Measurements from ENCODE around the gene SMC3.
"Not testable (repeated sequence)": the region's sequence is repeated elsewhere in the genome, so short reads cannot be mapped to it uniquely, and the experiment has no call there.

Gene SMC3

GRCh38 chr10:110591760-110592159, 24.3 kb downstream of the SMC3 start:
- DNase-seq: no peak

GRCh38 chr10:110597476-110597875, 30.0 kb downstream of the SMC3 start:
- no peak for DNase-seq

- DNase-seq: no peak
Measured at GRCh38 chr10:110600487-110601101, 33.1 kb downstream of the SMC3 start.

- DNase-seq: no peak
Measured at GRCh38 chr10:110601581-110601980, 34.1 kb downstream of the SMC3 start.

GRCh38 chr10:110608087-110608486, 40.6 kb downstream of the SMC3 start:
- DNase-seq: no peak

GRCh38 chr10:110609605-110610004, 42.1 kb downstream of the SMC3 start:
- no peak for DNase-seq

- DNase-seq: peak; percentile 50
Measured at GRCh38 chr10:110610308-110610774, 42.8 kb downstream of the SMC3 start.

- not testable (repeated sequence) for DNase-seq
Measured at GRCh38 chr10:110610781-110611180, 43.3 kb downstream of the SMC3 start.

- no peak for DNase-seq
Measured at GRCh38 chr10:110612087-110612486, 44.6 kb downstream of the SMC3 start.

- no peak for DNase-seq
Measured at GRCh38 chr10:110612629-110613028, 45.1 kb downstream of the SMC3 start.

GRCh38 chr10:110613341-110613995, 46.0 kb downstream of the SMC3 start:
- no peak for DNase-seq

GRCh38 chr10:110613996-110614495, 46.6 kb downstream of the SMC3 start:
- no peak for DNase-seq

GRCh38 chr10:110615057-110615747, 47.7 kb downstream of the SMC3 start:
- no peak for DNase-seq

- no peak for DNase-seq
Measured at GRCh38 chr10:110616493-110617033, 49.1 kb downstream of the SMC3 start.

- no peak for DNase-seq
Measured at GRCh38 chr10:110617425-110618229, 50.1 kb downstream of the SMC3 start.

- DNase-seq: no peak
Measured at GRCh38 chr10:110618230-110618610, 50.7 kb downstream of the SMC3 start.

GRCh38 chr10:110619514-110620397, 52.3 kb downstream of the SMC3 start:
- no peak for DNase-seq

- no peak for DNase-seq
Measured at GRCh38 chr10:110620398-110620719, 52.9 kb downstream of the SMC3 start.

- not testable (repeated sequence) for DNase-seq
Measured at GRCh38 chr10:110623316-110623715, 55.8 kb downstream of the SMC3 start.

GRCh38 chr10:110625356-110625894, 57.9 kb downstream of the SMC3 start:
- no peak for DNase-seq

Measured in activated CD8-positive, alpha-beta memory T cell treated with anti-CD3 and anti-CD28 coated beads, Interleukin-2, amount 50 U/mL, for 4 hours (primary cell).